ENCODE data around the gene TSR3.

The TSR3 gene

DNA sequence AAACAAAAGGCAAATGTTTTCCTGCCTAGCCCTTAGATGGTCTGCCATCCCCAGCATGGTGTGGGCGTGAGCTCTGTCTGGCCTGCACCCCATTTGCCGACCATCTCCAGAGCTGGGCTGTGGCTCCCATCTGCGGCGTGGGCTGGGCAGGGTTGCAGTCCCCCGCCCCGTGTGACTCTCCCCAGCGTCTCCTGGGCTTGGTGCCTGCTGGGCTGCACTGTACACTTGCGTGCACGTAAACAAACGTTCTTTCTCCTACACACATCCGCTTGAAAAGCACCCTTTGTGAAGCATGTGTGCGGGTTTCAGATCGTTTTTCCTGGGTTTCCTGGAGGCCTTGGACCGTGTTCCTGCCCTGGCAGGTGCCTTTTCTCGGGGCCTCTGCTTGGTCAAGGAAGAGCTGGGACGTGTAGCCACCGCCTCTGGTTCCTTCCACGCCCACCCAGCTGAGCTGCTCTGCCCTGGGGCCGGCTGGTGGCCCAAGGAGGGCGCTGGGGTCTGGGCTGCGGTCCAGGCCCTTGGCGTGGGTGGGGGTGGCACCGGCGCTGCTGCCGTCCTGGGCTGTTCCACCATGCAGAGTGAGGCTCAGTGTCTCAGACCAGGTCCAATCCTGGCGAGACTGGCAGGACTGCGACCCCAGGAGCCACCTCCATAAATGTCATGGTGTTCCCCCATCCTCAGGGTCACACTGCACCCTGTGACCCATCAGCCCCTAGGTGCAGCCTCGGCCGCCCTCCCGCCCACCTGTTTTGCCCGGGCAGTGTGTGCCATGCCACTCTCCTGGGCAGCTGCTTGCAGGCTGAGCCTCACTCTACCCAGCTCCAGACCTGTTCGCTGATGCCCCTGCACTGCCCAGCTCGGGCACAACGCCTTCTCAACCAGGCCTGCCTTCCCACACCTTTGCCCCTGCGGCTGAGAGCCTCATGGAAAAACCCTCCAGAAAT, 28.1 kb downstream of the TSR3 start:
- TF ChIP-seq, protein P1, sequence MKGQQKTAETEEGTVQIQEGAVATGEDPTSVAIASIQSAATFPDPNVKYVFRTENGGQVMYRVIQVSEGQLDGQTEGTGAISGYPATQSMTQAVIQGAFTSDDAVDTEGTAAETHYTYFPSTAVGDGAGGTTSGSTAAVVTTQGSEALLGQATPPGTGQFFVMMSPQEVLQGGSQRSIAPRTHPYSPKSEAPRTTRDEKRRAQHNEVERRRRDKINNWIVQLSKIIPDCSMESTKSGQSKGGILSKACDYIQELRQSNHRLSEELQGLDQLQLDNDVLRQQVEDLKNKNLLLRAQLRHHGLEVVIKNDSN (IDR thresholded peaks at IDR 0.05): no peak
- no peak for TF ChIP-seq YY1 (IDR thresholded peaks at IDR 0.05; ENCODE audit: low read depth)
- TF ChIP-seq FOXM1 (IDR thresholded peaks at IDR 0.05; ENCODE audit: borderline replicate concordance, low read depth): no peak
- TF ChIP-seq TAF1 (IDR thresholded peaks at IDR 0.05; ENCODE audit: low read depth): no peak
- TF ChIP-seq RAD21 (IDR thresholded peaks at IDR 0.05; ENCODE audit: low read depth): no peak
- TF ChIP-seq, protein P2, sequence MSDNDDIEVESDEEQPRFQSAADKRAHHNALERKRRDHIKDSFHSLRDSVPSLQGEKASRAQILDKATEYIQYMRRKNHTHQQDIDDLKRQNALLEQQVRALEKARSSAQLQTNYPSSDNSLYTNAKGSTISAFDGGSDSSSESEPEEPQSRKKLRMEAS (IDR thresholded peaks at IDR 0.05): no peak
- TF ChIP-seq NFIC (IDR thresholded peaks at IDR 0.05): no peak
- no peak for TF ChIP-seq EP300 (IDR thresholded peaks at IDR 0.05; ENCODE audit: borderline replicate concordance)
- no peak for TF ChIP-seq ZBTB7A (IDR thresholded peaks at IDR 0.05; ENCODE audit: low read depth)
- TF ChIP-seq, protein P3, sequence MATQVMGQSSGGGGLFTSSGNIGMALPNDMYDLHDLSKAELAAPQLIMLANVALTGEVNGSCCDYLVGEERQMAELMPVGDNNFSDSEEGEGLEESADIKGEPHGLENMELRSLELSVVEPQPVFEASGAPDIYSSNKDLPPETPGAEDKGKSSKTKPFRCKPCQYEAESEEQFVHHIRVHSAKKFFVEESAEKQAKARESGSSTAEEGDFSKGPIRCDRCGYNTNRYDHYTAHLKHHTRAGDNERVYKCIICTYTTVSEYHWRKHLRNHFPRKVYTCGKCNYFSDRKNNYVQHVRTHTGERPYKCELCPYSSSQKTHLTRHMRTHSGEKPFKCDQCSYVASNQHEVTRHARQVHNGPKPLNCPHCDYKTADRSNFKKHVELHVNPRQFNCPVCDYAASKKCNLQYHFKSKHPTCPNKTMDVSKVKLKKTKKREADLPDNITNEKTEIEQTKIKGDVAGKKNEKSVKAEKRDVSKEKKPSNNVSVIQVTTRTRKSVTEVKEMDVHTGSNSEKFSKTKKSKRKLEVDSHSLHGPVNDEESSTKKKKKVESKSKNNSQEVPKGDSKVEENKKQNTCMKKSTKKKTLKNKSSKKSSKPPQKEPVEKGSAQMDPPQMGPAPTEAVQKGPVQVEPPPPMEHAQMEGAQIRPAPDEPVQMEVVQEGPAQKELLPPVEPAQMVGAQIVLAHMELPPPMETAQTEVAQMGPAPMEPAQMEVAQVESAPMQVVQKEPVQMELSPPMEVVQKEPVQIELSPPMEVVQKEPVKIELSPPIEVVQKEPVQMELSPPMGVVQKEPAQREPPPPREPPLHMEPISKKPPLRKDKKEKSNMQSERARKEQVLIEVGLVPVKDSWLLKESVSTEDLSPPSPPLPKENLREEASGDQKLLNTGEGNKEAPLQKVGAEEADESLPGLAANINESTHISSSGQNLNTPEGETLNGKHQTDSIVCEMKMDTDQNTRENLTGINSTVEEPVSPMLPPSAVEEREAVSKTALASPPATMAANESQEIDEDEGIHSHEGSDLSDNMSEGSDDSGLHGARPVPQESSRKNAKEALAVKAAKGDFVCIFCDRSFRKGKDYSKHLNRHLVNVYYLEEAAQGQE (IDR thresholded peaks at IDR 0.05; ENCODE audit: low read depth): no peak
- TF ChIP-seq EGR1 (IDR thresholded peaks at IDR 0.05): no peak
- no peak for TF ChIP-seq CEBPB (IDR thresholded peaks at IDR 0.05)
- no peak for TF ChIP-seq TCF12 (IDR thresholded peaks at IDR 0.05; ENCODE audit: low read depth)
- no peak for TF ChIP-seq CREB1 (IDR thresholded peaks at IDR 0.05; ENCODE audit: low read depth)

DNA sequence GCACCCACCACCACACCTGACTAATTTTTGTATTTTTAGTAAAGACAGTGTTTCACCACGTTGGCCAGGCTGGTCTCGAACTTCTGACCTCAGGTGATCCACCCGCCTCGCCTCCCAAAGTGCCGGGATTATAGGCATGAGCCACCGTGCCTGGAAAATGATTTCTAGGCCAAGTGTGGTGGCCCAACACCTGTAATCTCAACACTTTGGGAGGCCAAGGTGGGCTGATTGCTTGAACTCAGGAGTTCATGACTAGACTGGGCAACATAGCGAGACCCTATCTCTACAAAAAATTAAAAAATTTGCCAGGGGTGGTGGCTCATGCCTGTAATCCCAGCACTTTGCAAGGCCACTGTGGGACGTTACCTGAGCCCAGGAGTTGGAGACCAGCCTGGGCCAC, 29.3 kb downstream of the TSR3 start:
- TF ChIP-seq RAD21 (IDR thresholded peaks at IDR 0.05; ENCODE audit: low read depth) (no peak), TCF12 (IDR thresholded peaks at IDR 0.05; ENCODE audit: low read depth) (no peak), CEBPB (IDR thresholded peaks at IDR 0.05) (no peak)
- TF ChIP-seq, protein P2 (IDR thresholded peaks at IDR 0.05): no peak
- TF ChIP-seq, protein P1 (IDR thresholded peaks at IDR 0.05): no peak

DNA sequence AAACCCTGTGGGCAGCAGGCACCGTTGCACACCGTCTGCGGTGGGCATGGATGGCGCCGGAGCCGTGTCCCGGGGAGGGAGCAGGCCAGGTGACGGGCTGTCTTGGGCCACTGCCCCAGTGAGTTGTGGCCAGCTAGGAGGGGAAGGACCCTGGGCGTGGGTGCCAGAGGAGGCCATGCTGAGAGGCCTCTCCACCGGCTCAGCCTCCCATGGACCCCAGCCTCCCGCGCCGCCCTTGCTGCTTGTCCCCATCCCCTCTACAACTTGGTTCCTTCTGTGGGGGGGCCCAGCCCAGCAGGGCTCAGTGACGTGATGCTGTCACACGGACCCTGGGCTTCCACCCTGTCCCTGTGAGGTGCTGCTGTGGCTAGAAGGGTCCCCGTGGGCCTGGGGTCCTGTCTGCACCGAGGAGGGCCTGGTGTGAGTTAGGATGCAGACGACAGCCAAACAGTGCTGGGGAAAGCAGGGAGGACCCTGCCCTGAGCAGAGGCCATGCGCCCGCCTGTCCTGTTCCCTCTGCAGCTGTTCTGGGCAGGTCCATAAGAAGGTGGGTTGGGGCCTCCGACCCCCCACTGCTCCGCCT, 30.9 kb downstream of the TSR3 start:
- no peak for TF ChIP-seq EGR1 (IDR thresholded peaks at IDR 0.05)
- no peak for TF ChIP-seq RAD21 (IDR thresholded peaks at IDR 0.05; ENCODE audit: low read depth)

DNA sequence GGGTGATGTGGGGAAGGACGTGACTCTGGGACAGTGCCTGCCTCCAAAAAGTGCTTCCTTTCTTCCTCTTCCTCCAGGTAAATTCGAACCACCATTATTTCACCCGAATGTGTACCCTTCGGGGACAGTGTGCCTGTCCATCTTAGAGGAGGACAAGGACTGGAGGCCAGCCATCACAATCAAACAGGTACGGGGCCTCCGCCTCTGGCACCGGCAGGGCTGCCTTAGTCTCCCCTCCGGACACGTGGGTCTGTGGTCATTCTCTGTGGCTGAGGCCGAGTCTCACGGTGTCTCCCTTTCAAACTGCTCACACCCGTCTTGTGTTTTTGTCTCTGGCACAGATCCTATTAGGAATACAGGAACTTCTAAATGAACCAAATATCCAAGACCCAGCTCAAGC, 31.6 kb downstream of the TSR3 start:
- TF ChIP-seq TEAD4 (IDR thresholded peaks at IDR 0.05) (no peak), ZBTB7A (IDR thresholded peaks at IDR 0.05; ENCODE audit: low read depth) (no peak), EP300 (IDR thresholded peaks at IDR 0.05; ENCODE audit: borderline replicate concordance) (no peak), TCF12 (IDR thresholded peaks at IDR 0.05; ENCODE audit: low read depth) (no peak), FOXM1 (IDR thresholded peaks at IDR 0.05; ENCODE audit: borderline replicate concordance, low read depth) (no peak), CEBPB (IDR thresholded peaks at IDR 0.05) (no peak), YY1 (IDR thresholded peaks at IDR 0.05; ENCODE audit: low read depth) (no peak), NFIC (IDR thresholded peaks at IDR 0.05) (no peak), EGR1 (IDR thresholded peaks at IDR 0.05) (no peak), CREB1 (IDR thresholded peaks at IDR 0.05; ENCODE audit: low read depth) (no peak), RAD21 (IDR thresholded peaks at IDR 0.05; ENCODE audit: low read depth) (no peak), TAF1 (IDR thresholded peaks at IDR 0.05; ENCODE audit: low read depth) (no peak)
- TF ChIP-seq, protein P1 (IDR thresholded peaks at IDR 0.05): no peak
- TF ChIP-seq, protein P2 (IDR thresholded peaks at IDR 0.05): no peak
- TF ChIP-seq, protein P3 (IDR thresholded peaks at IDR 0.05; ENCODE audit: low read depth): no peak

DNA sequence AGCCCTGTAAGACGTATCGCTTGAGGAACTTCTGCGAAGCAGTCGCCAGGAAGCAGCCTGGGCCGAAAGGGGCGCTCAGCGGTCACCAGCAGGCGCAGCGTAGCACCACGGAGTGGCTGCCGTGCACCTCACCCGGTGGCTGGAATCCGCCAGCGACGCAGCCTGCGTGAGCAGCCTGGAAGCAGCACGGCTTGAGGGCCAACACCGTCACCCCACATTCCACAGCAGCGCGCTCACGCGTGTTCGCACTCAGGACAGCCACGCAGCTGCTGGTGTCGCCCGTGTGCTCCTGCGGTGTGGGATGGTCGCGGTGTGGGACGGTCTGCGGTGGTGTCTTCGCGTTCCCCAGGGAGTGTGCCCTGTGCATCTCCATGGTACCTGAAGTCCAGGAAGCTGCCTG, 32.6 kb downstream of the TSR3 start:
- TF ChIP-seq FOXM1 (IDR thresholded peaks at IDR 0.05; ENCODE audit: borderline replicate concordance, low read depth) (no peak), CEBPB (IDR thresholded peaks at IDR 0.05) (no peak)

All from Ishikawa (cell line).